A549 (cell line): Measurements from ENCODE around the gene ENO2. TPM values are rescaled to one million over a fixed set of nuclear protein-coding genes. Genes with fewer than 3 reads are reported as not detected.

Source experiments
- ATAC-seq, 2 experiments: fragments of 200-7000 bp in 1 of 2; fragments of >200 bp in 1 of 2; cut with Nextera tagmentation in 1 of 2; cut with Tn5 transposase in 1 of 2; 3 replicates each; pipeline versions ENCODE4 v1.8.0 to v1.9.1; 2018 to 2020; ENCODE audit warnings: mild to moderate bottlenecking in 1 of 2, moderate library complexity in 1 of 2
- CTCF ChIA-PET: fragments of 300-600 bp; sonication (Branson Sonifier 250); formaldehyde crosslinking; extraction: SDS; loops from one replicate; lab custom pipeline; 2021; ENCODE audit warnings: antibody characterized with exemption, inconsistent platforms; lab: Yijun Ruan, JAX
- POLR2A ChIA-PET: fragments of 350-600 bp; formaldehyde crosslinking; extraction: SDS; loops from one replicate; lab custom pipeline; 2021; ENCODE audit warnings: antibody characterized with exemption, inconsistent platforms; lab: Yijun Ruan, JAX
- DNase-seq, 2 experiments: peaks; one replicate each; pipeline versions ENCODE4 v3.0.0 to v3.0.0-alpha.2; 2011 to 2016; ENCODE audit warnings: low read depth in 1 of 2, low spot score in 1 of 2
- FAIRE-seq: peaks from 2 replicates; lab custom pipeline; 2011; peaks lifted over from hg19 to GRCh38; lab: Jason Lieb, UNC
- H3K27ac ChIP-seq, 2 experiments: fragments of >200 bp; sonication (Bioruptor Twin); formaldehyde crosslinking; 3 replicates each; pipeline ENCODE4 v1.5.1; 2016 to 2017
- H3K4me1 ChIP-seq: fragments of >200 bp; sonication (Bioruptor Twin); formaldehyde crosslinking; 3 replicates; pipeline ENCODE4 v1.6.1; 2016
- H3K4me2 ChIP-seq: fragments of >200 bp; sonication (Bioruptor Twin); formaldehyde crosslinking; 3 replicates; pipeline ENCODE4 v1.6.1; 2016
- H3K4me3 ChIP-seq: fragments of >200 bp; sonication (Bioruptor Twin); formaldehyde crosslinking; 3 replicates; pipeline ENCODE4 v1.5.1; 2016
- H3K9me3 ChIP-seq: fragments of >200 bp; sonication (Bioruptor Twin); formaldehyde crosslinking; 3 replicates; pipeline ENCODE4 v1.6.1; 2016
- CHD2 ChIP-seq: fragments of 150-350 bp; IDR thresholded peaks from 2 replicates; pipeline ENCODE4 v1.6.1; 2014; ENCODE audit warnings: low read length; ENCODE audit not compliant: partially characterized antibody
- E2F6 ChIP-seq: IDR thresholded peaks from 2 replicates; pipeline ENCODE4 v1.6.1; 2012; ENCODE audit warnings: low read depth, borderline replicate concordance
- FOSB ChIP-seq: fragments of 250-450 bp; sonication (Bioruptor Pico); IDR thresholded peaks from 2 replicates; pipeline ENCODE4 v1.5.0; 2020; ENCODE audit warnings: mild to moderate bottlenecking, moderate library complexity
- GATA3 ChIP-seq: IDR thresholded peaks from 2 replicates; pipeline ENCODE4 v1.6.1; 2012; ENCODE audit warnings: borderline replicate concordance
- HDAC2 ChIP-seq: fragments of 200-600 bp; sonication (generic); IDR thresholded peaks from 2 replicates; pipeline ENCODE4 v1.6.1; 2016
- HES2 ChIP-seq: fragments of >200 bp; sonication (Bioruptor Twin); formaldehyde crosslinking; IDR thresholded peaks from 2 replicates; pipeline ENCODE4 v1.6.1; 2016
- HOXB13 ChIP-seq: fragments of 250-450 bp; sonication (Bioruptor Pico); IDR thresholded peaks from 2 replicates; pipeline ENCODE4 v1.5.0; 2020; ENCODE audit warnings: low read depth, mild to moderate bottlenecking, moderate library complexity
- MAX ChIP-seq: IDR thresholded peaks from 2 replicates; pipeline ENCODE4 v1.6.1; 2012
- MYC ChIP-seq: IDR thresholded peaks from 2 replicates; pipeline ENCODE4 v1.6.1; 2012; ENCODE audit warnings: mild to moderate bottlenecking, inconsistent platforms, low read length, improper control_type of control experiment, borderline replicate concordance
- NR3C1 ChIP-seq: fragments of >200 bp; sonication (Bioruptor Twin); formaldehyde crosslinking; IDR thresholded peaks from 3 replicates; pipeline ENCODE4 v1.6.1; 2017
- PBX3 ChIP-seq: IDR thresholded peaks from 2 replicates; pipeline ENCODE4 v1.6.1; 2012
- PHF8 ChIP-seq: fragments of 200-600 bp; sonication (generic); IDR thresholded peaks from 2 replicates; pipeline ENCODE4 v1.6.1; 2016; ENCODE audit warnings: low read depth, mild to moderate bottlenecking, antibody characterized with exemption, moderate library complexity, borderline replicate concordance
- RAD21 ChIP-seq, 2 experiments: fragments of >200 bp in 1 of 2; sonication (Bioruptor Twin) in 1 of 2; formaldehyde crosslinking in 1 of 2; IDR thresholded peaks in 1 of 2; conservative IDR thresholded peaks in 1 of 2; 2 replicates in 1 of 2; 3 replicates in 1 of 2; pipeline ENCODE4 v1.6.1; 2012 to 2018; ENCODE audit warnings: inconsistent platforms in 1 of 2
- REST ChIP-seq: fragments of 200-600 bp; sonication (generic); IDR thresholded peaks from 2 replicates; pipeline ENCODE4 v1.6.1; 2016; ENCODE audit warnings: antibody characterized with exemption, mild to moderate bottlenecking, moderate library complexity
- RFX5 ChIP-seq: fragments of 450-650 bp; IDR thresholded peaks from 2 replicates; pipeline ENCODE4 v1.7.1; 2014; ENCODE audit warnings: antibody characterized with exemption, mild to moderate bottlenecking, moderate library complexity
- RNF2 ChIP-seq: fragments of 200-600 bp; sonication (generic); IDR thresholded peaks from 2 replicates; pipeline ENCODE4 v1.6.1; 2016; ENCODE audit warnings: low read depth, mild to moderate bottlenecking, antibody characterized with exemption, moderate library complexity, borderline replicate concordance
- SMC3 ChIP-seq: fragments of >200 bp; sonication (Bioruptor Twin); formaldehyde crosslinking; IDR thresholded peaks from 3 replicates; pipeline ENCODE4 v1.6.1; 2018; ENCODE audit warnings: inconsistent platforms
- ZNF302 ChIP-seq: fragments of 250-450 bp; sonication (Bioruptor Pico); IDR thresholded peaks from 2 replicates; pipeline ENCODE4 v1.9.0; 2021; ENCODE audit warnings: inconsistent platforms, mild to moderate bottlenecking, moderate library complexity
- WGBS: methylation state at CpG from one replicate; pipeline ENCODE4 v1.1.6; 2017; ENCODE audit errors: missing lambda C conversion rate; 5-methylcytosine and 5-hydroxymethylcytosine counted together
- polyA plus RNA-seq, 4 experiments: library from polyadenylated mRNA; depleted of rRNA in 3 of 4; stranded (reverse); fragments of >200 nt; fragmentation: RNase III in 1 of 4; extraction: RNeasy Plus Mini Kit Qiagen cat#74134 plus additional on column Dnase treatment in 1 of 4; gene quantifications; 2 replicates in 3 of 4; 3 replicates in 1 of 4; pipeline ENCODE4 v1.2.3, GENCODE V29; 2011 to 2017

The ENO2 gene
- polyA plus RNA-seq, 2 of the 4 experiments (the other 2 are of a cell fraction), result 26.2 to 38.6 TPM

GRCh38 chr12:6957151-6957701 is 42.8 kb downstream of the ENO2 start:
- POLR2A ChIA-PET, result no interaction called here
- H3K4me1 ChIP-seq, result peaks cover 15% of the 10 kb centered on the region
- no peak overlapping the region for H3K4me2 ChIP-seq
- no peak for ATAC-seq
- CTCF ChIA-PET, result interaction anchor here (1.0 to 11.2 kb wide), 8 partner anchors 8 to 156 kb away, joined by 3 to 354 read pairs (median 8); partner anchors contain the start of genes C12orf57, RNU7-1 and SPSB2
- 79% methylated on average over 18 of the region's 20 CpGs for WGBS
- H3K27ac ChIP-seq, result no peak overlapping the region
- DNase-seq, result no peak
- FAIRE-seq, result no peak
- H3K4me3 ChIP-seq, result no peak overlapping the region
- H3K9me3 ChIP-seq, result no peaks in the 10 kb centered on the region
- no peak for TF ChIP-seq PHF8
- TF ChIP-seq MYC, result no peak
- no peak for TF ChIP-seq HES2

GRCh38 chr12:6957741-6958608 is 43.6 kb downstream of the ENO2 start:
- Histone ChIP-seq H3K4me1 (peaks cover 23% of the 10 kb centered on the region), H3K9me3 (no peaks in the 10 kb centered on the region), H3K27ac (no peak overlapping the region), H3K4me2 (no peak overlapping the region), H3K4me3 (no peak overlapping the region)
- ATAC-seq (no peak), DNase-seq (no peak), FAIRE-seq (no peak)
- TF ChIP-seq RNF2 (no peak), GATA3 (no peak), SMC3 (no peak), ZNF302 (CRISPR knock-in tag) (no peak), NR3C1 (no peak), FOSB (CRISPR knock-in tag) (no peak), MAX (no peak), RFX5 (no peak), HDAC2 (no peak), HOXB13 (CRISPR knock-in tag) (no peak), PBX3 (no peak), CHD2 (no peak), REST (no peak), RAD21 (conservative IDR thresholded peaks at IDR 0.05 in 1 of 2, IDR thresholded peaks at IDR 0.05 in 1 of 2) (no peak), E2F6 (no peak)
- WGBS, result 86% methylated on average over 24 of the region's 28 CpGs
- ChIA-PET CTCF (interaction anchor here (1.0 to 11.2 kb wide), 9 partner anchors 7 to 186 kb away, joined by 3 to 354 read pairs (median 5); partner anchors contain the start of genes C12orf57, C1RL, RNU7-1 and SPSB2), POLR2A (interaction anchor here (9.0 kb wide), 1 partner anchor 13 kb away, joined by 174 read pairs; the partner anchor contains the start of genes C12orf57 and RNU7-1)
